Ishikawa (cell line): Measurements from ENCODE around the gene OR8H2.

ENCODE experiments used
- EP300 ChIP-seq: IDR thresholded peaks from 2 replicates; pipeline ENCODE4 v1.6.1; 2012; ENCODE audit warnings: borderline replicate concordance
- RAD21 ChIP-seq: IDR thresholded peaks from 2 replicates; pipeline ENCODE4 v1.6.1; 2012; ENCODE audit warnings: low read depth
- TAF1 ChIP-seq: IDR thresholded peaks from 2 replicates; pipeline ENCODE4 v1.6.1; 2012; ENCODE audit warnings: low read depth, mild to moderate bottlenecking
- TCF12 ChIP-seq: IDR thresholded peaks from 2 replicates; pipeline ENCODE4 v1.6.1; 2012; ENCODE audit warnings: low read depth
- YY1 ChIP-seq: IDR thresholded peaks from 2 replicates; pipeline ENCODE4 v1.6.1; 2012; ENCODE audit warnings: low read depth
- TF ChIP-seq, protein P1 (sequence below): IDR thresholded peaks from 2 replicates; pipeline ENCODE4 v1.6.1; 2012

DNA sequence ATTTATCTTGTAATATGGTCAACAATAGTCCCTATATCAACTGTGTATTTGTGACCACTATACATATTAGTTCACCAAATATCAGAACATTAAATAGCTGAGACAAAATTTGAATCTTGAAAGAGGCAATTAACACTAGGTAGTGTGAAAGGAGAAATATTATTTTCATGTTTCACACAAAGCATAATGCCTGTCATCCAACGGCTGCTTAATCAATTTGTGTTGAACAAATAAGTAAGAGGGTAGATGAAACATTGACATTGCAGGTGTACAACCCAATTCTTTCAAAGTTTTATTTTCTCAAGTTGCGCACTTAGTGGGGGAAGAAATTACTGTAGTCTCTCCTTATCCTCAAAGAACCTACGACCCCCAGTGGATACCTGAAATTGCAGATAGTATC, 13.8 kb upstream of the OR8H2 start:
- TF ChIP-seq EP300 = no peak
- TF ChIP-seq TAF1 = no peak
- TF ChIP-seq, protein P1, sequence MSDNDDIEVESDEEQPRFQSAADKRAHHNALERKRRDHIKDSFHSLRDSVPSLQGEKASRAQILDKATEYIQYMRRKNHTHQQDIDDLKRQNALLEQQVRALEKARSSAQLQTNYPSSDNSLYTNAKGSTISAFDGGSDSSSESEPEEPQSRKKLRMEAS = no peak
- no peak for TF ChIP-seq RAD21
- no peak for TF ChIP-seq TCF12
- no peak for TF ChIP-seq YY1
